Stomach (tissue), 9 donors: Measurements from ENCODE around the gene HTT. TPM values are rescaled to one million over a fixed set of nuclear protein-coding genes. Genes with fewer than 3 reads are reported as not detected.

Experiments used
- DNase-seq, 2 donors: peaks; one replicate each; pipeline versions ENCODE4 v3.0.0 to v3.0.0-alpha.2; 2013 to 2019
- H3K27ac ChIP-seq, 5 donors: fragments of 200-600 bp in 4 of 5; sonication (generic) in 4 of 5; one replicate each; pipeline ENCODE4 v1.5.1; 2013 to 2019; ENCODE audit warnings: mild to moderate bottlenecking in 1 of 5, moderate library complexity in 1 of 5
- H3K27me3 ChIP-seq, 3 donors: fragments of 200-600 bp; sonication (generic); one replicate each; pipeline ENCODE4 v1.5.1; 2017 to 2019; ENCODE audit warnings: mixed run types in 1 of 3
- H3K36me3 ChIP-seq, 4 donors: fragments of 200-600 bp; sonication (generic); 1 replicate in 3 of 4; 2 replicates in 1 of 4; pipeline ENCODE4 v1.5.1; 2016 to 2019
- H3K4me1 ChIP-seq, 4 donors: fragments of 200-600 bp; sonication (generic); one replicate each; pipeline ENCODE4 v1.5.1; 2016 to 2019
- H3K4me3 ChIP-seq, 4 donors: fragments of 200-600 bp; sonication (generic) in 3 of 4; one replicate each; pipeline ENCODE4 v1.5.1; 2016 to 2019; ENCODE audit warnings: mild to moderate bottlenecking in 1 of 4
- H3K9me3 ChIP-seq, 4 donors: fragments of 200-600 bp; sonication (generic); one replicate each; pipeline ENCODE4 v1.5.1; 2016 to 2019
- EP300 ChIP-seq: sonication (generic); formaldehyde crosslinking; IDR thresholded peaks from one replicate; pipeline ENCODE4 v1.6.1; 2017; ENCODE audit warnings: antibody characterized with exemption
- POLR2A ChIP-seq, 4 donors: fragments of 450-650 bp; IDR thresholded peaks; one replicate each; pipeline ENCODE4 v1.6.1; 2016; ENCODE audit warnings: antibody characterized with exemption in 4 of 4, control low read depth in 2 of 4, mild to moderate bottlenecking in 1 of 4, moderate library complexity in 1 of 4
- POLR2AphosphoS5 ChIP-seq, 3 donors: sonication (generic); formaldehyde crosslinking; IDR thresholded peaks; one replicate each; pipeline ENCODE4 v1.6.1; 2016; ENCODE audit warnings: antibody characterized with exemption in 3 of 3
- WGBS, 5 donors: extraction: QIAGEN DNeasy Blood & Tissue Kit in 3 of 5; methylation state at CpG; one replicate each; pipeline versions ENCODE4 v1.1.5 to v1.1.7; 2013 to 2018; 5-methylcytosine and 5-hydroxymethylcytosine counted together
- intact Hi-C: fragments of 100-400 bp; cut with DNase I; formaldehyde crosslinking; loops from one replicate; pipeline ENCODE4 v1.15.1; 2023; ENCODE audit warnings: low total_unique reads
- polyA plus RNA-seq, 3 donors: library from polyadenylated mRNA; stranded (reverse); fragments of 200-250 nt; gene quantifications; one replicate each; pipeline ENCODE4 v1.2.3, GENCODE V29; 2013
- total RNA-seq, 5 donors: library from RNA; depleted of rRNA; stranded (reverse); fragments of >200 nt; gene quantifications; one replicate each; pipeline versions ENCODE4 v1.1.0 to v1.2.3, GENCODE V29; 2014 to 2016
- TF ChIP-seq, protein P1 (sequence below), 7 experiments: fragments of 450-650 bp in 4 of 7; fragments of 200-600 bp in 3 of 7; sonication (generic) in 3 of 7; IDR thresholded peaks; one replicate each; pipeline ENCODE4 v1.5.1; 2016 to 2019; ENCODE audit warnings: antibody characterized with exemption in 7 of 7, control low read depth in 2 of 7, mild to moderate bottlenecking in 1 of 7
- donor health status: healthy with polysubstance abuse.
- donor health status: Bipolar disorder and iron deficiency.
- donor health status: healthy.

The HTT gene
- total and polyA plus RNA-seq, 8 donors: 3.4 to 95.7 (median 41.6) TPM

DNA sequence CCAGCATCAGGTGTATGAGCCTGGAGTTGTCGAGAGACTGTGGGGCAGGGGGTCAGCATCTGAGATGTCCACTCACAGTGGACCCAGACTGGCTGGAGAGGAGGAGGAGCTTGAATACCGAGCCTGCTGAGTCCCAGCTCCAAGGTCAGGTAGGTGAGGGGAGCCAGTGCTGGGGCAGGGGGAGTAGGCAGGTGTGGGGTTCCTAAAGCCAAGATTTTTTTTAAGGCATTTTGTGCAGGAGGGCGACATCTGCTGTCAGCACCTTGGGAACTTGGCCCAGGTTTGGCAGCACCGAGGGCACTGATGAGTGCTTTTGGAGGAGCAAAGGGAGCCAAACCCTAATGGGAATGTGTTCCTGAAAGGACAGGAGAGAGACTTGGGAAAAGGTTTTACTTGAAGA, 110.2 kb downstream of the HTT start:
- TF ChIP-seq, protein P1, sequence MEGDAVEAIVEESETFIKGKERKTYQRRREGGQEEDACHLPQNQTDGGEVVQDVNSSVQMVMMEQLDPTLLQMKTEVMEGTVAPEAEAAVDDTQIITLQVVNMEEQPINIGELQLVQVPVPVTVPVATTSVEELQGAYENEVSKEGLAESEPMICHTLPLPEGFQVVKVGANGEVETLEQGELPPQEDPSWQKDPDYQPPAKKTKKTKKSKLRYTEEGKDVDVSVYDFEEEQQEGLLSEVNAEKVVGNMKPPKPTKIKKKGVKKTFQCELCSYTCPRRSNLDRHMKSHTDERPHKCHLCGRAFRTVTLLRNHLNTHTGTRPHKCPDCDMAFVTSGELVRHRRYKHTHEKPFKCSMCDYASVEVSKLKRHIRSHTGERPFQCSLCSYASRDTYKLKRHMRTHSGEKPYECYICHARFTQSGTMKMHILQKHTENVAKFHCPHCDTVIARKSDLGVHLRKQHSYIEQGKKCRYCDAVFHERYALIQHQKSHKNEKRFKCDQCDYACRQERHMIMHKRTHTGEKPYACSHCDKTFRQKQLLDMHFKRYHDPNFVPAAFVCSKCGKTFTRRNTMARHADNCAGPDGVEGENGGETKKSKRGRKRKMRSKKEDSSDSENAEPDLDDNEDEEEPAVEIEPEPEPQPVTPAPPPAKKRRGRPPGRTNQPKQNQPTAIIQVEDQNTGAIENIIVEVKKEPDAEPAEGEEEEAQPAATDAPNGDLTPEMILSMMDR (IDR thresholded peaks at IDR 0.05): no peak
- TF ChIP-seq POLR2A (IDR thresholded peaks at IDR 0.05) (no peak), POLR2AphosphoS5 (IDR thresholded peaks at IDR 0.05) (no peak), EP300 (no peak)
- 84 to 92% (median 87%) methylated on average over 4 of the region's 4 CpGs for WGBS, 5 donors
- no peak overlapping the region for H3K27ac ChIP-seq
- intact Hi-C loops: no loop called here
- DNase-seq: no peak
- H3K9me3 ChIP-seq: no peaks in the 10 kb centered on the region
- no peak overlapping the region for H3K4me3 ChIP-seq
- H3K27me3 ChIP-seq: no peaks in the 10 kb centered on the region
- peaks cover 77 to 100% (median 97%) of the 10 kb centered on the region in 4 donors for H3K36me3 ChIP-seq
- H3K4me1 ChIP-seq: peaks cover 0 to under 1% (median 0%) of the 10 kb centered on the region in 4 donors

DNA sequence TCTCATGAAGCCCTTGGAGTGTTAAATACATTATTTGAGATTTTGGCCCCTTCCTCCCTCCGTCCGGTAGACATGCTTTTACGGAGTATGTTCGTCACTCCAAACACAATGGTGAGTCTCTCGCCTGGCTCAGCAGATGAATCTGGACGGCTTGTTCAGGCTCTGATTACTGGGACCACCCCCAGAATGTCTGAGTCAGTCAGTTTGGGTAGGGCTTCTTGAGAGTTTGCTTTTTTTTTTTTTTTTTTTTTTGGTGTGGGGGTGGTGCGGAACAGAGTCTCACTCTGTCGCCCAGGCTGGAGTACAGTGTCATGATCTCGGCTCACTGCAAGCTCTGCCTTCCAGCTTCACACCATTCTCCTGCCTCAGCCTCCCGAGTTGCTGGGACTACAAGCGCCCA, 112.1 kb downstream of the HTT start:
- Histone ChIP-seq H3K36me3 (peaks cover 81 to 100% (median 100%) of the 10 kb centered on the region in 4 donors), H3K4me1 (no peaks in the 10 kb centered on the region), H3K27me3 (no peaks in the 10 kb centered on the region), H3K27ac (no peak overlapping the region), H3K4me3 (no peak overlapping the region), H3K9me3 (no peaks in the 10 kb centered on the region)
- intact Hi-C loops: no loop called here
- TF ChIP-seq, protein P1 (IDR thresholded peaks at IDR 0.05): no peak
- TF ChIP-seq POLR2AphosphoS5 (IDR thresholded peaks at IDR 0.05) (no peak), EP300 (no peak)
- 89 to 95% (median 95%) methylated on average over 9 to 11 of the region's 11 CpGs for WGBS, 5 donors
- DNase-seq: no peak

DNA sequence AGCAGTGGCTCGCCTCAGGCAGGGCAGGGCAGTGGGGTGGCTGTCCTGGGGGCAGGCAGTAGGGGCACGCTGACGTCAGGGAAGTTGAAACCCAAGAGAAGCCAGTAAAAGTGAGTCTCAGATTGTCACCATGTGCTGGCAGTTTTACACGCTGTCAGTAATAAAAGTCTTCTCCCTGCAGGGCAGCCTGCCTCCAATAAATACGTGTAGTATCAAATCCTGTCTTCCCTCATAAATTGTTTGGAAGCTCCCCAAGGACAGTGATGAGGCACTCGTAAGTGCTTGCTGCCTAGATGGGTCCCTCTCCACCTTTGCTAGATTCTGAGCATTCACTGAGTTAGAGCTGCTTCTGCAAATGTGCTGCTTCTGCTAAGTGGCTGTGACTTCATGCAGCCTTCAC, 113.6 kb downstream of the HTT start:
- Histone ChIP-seq H3K9me3 (no peaks in the 10 kb centered on the region), H3K36me3 (peaks cover 66 to 100% (median 97%) of the 10 kb centered on the region in 4 donors), H3K27ac (no peak overlapping the region), H3K4me1 (no peaks in the 10 kb centered on the region), H3K27me3 (no peaks in the 10 kb centered on the region), H3K4me3 (no peak overlapping the region)
- WGBS, 5 donors: 91 to 98% (median 92%) methylated on average over 6 of the region's 6 CpGs
- TF ChIP-seq POLR2AphosphoS5 (IDR thresholded peaks at IDR 0.05): no peak
- TF ChIP-seq EP300: no peak
- TF ChIP-seq POLR2A (IDR thresholded peaks at IDR 0.05): no peak
- TF ChIP-seq, protein P1 (IDR thresholded peaks at IDR 0.05): no peak
- intact Hi-C loops: no loop called here
- no peak for DNase-seq

DNA sequence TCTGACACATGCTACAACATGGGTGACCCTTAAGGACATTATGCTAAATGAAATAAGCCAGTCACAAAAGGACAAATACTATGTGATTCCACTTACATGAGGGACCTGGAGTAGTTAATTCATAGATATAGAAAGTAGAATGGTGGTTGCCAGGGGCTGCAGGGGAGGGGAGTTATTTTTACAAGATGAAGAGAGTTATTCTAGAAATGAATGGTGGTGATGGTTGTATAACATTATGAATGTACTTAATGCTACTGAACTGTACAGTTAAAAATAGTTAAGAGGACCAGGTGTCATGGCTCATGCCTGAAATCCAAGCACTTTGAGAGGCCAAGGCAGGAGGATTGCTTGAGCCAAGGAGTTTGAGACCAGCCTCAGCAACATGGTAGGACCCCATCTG, 115.0 kb downstream of the HTT start:
- H3K9me3 ChIP-seq: no peaks in the 10 kb centered on the region
- intact Hi-C loops: no loop called here

More for the DNA sequence above, 115.0 kb downstream of the HTT start:
- TF ChIP-seq, protein P1 (IDR thresholded peaks at IDR 0.05): no peak
- TF ChIP-seq POLR2AphosphoS5 (IDR thresholded peaks at IDR 0.05) (no peak), POLR2A (IDR thresholded peaks at IDR 0.05) (no peak), EP300 (no peak)
- Histone ChIP-seq H3K4me3 (no peak overlapping the region), H3K27me3 (no peaks in the 10 kb centered on the region), H3K4me1 (no peaks in the 10 kb centered on the region), H3K27ac (no peak overlapping the region), H3K36me3 (peaks cover 53 to 97% (median 88%) of the 10 kb centered on the region in 4 donors)
- no peak for DNase-seq
